ENCODE measurements around the gene RBBP7.

Gene RBBP7

DNA sequence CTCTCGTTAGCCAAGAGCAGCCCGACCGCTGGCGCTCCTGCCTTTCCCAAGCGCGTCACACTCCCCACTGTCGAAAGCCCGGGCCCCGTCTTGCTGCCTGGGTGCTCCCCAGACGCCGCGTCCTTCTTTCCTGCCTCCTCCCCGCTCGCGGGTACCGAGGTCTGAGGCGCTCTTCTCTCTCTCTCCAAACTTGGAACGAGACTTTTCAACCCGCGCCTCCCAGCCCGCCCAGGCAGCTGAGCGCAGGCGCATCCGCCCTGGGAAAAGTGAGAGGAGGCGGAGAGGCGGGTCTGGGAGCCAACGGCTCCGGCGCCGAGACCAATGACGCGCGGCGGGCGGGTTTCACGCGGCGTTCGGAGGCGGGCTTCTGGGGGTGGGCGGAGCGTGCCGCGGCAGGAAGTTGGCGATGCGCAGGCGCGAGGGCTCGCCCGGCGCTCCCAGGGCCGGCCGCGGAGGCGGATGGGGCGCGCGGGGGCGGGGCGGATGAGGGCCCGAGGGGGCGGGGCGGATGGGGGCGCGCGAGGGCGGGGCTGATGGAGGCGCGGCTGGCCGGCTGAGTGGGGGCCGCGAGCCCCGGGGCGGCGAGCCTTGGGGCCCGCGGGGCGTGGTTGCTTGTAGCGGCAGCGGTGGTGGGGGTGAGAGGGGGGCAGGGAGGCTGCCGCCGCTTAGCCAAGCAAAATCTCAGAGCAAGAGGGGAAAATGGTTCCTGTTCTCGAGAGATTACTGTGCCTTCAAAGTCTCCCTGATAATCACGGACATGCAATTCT lies at the start of gene RBBP7:
RBBP7 (minus strand) TSS at position 268 of the 767 bp plus-strand sequence. CDS start 309 bp downstream, outside the sequence.
- peak; percentile 76 to 92 for DNase-seq

DNA sequence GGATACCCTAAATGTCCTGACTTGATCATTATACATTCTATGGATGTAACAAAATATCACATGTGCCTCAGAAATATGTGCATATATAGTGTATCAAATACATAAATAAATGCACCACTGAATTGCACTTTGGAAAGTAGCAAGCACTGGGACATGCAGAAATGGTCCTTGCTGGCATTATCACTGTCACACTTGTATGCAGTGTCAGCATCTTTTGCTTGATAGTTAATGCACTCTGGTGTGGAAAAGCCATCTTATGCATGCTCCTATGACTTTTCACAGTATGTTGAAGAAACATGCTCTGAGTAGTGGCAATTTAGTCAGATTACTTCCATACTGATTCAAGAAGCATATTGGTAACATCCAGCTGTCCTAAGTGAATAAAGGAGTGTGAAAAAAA lies 48.8 kb upstream of the RBBP7 start:
- no peak for DNase-seq

DNA sequence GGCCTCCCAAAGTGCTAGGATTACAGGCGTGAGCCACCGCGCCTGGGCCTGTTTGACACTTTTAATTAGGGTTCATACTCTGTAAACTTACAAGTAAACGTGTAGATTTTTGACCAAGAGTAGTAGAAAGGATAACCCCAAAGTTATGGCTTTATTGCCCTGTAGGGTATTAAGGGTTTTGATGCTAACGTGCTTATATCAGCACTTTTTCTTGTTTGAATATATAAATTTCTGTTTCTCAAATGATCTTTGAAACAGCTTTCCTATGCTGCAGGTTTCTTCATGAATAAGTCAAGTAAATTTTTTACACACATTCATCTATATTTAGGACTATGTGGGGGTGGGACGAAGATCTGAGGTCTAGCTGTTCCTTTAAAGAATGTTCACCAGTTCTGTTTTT lies 47.0 kb upstream of the RBBP7 start:
- DNase-seq, result no peak

DNA sequence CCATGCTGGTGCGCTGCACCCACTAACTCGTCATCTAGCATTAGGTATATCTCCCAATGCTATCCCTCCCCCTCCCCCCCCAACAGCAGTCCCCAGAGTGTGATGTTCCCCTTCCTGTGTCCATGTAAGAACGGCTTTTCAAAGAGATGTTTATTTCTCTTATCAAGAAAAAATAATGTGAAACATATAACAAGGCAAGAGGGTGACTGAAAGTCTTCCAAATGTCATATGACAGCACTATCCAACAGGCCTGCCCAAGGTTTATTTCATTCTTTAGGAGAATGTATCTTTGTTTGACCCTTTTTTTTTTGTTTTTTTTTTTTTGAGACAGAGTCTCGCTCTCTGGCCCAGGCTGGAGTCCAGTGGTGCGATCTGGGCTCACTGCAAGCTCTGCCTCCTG lies 46.4 kb upstream of the RBBP7 start:
- no peak for DNase-seq

DNA sequence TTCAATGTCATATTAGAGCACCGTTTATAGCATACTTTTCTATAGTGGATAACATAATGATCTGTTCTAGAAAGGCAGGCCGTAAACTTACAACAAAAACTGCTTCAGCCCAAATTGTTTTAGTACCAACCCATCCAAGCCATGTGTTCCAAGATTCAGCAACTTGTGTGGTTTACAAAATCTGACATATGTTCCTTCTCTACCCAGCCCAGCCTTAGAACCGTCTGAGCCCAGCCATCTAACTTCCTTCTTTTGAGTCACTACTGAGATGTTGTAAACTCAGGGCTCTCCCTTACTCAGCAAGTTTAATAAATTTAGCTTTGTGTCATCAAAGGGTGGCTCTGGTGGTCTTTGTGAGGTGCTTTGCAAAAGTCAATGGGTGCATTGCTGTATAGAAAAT lies 43.9 kb upstream of the RBBP7 start:
- DNase-seq, result no peak

DNA sequence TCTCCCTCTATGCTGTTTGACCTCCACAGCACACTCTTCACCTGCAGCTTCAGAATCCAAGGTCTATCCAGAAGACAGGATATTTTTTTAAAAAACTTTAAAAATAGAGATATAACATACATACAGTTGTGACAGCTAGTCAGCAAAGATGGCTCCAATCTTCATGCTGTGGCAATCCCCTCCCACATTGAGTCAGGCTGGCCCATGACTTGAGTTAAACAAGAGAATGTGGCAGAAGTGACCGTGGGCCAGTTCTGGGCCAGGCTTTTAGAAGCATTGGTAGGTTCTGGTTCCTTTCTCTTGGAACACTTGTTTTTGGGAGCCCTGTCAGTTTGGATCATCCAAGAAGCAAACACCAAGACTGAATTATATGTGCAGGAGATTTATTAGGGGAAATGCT lies 40.2 kb upstream of the RBBP7 start:
- no peak for DNase-seq

DNA sequence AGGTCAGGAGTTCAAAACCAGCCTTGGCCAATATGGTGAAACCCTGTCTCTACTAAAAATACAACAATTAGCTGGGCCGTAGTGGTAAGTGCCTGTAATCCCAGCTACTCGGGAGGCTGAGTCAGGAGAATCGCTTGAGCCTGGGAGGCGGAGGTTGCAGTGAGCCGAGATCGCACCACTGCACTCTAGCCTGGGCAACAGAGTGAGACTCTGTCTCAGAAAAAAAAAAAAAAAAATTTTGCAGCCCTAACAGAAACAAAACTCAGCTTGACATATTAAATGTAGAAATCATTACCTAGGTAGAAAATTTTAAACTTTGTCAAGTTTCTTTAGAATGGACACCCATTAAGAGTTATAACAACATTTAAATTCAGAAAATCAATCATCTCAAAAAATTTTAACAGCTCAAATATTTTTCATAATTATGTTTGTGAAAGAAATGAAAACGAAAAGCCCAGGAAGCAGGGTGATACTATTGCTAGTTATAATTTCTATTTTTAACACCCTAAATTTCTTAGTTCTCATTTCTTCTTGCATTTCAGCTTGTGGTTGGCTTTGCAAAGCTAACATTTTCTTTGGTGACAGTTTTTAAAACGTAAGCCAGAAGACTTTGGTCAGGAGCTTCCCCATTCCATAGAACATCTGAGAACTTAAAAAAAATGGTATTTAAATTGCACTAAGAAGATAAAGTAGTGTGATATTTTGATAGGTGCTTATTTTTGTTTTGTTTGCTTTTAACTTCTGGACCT lies 33.3 kb upstream of the RBBP7 start:
- no peak for DNase-seq

DNA sequence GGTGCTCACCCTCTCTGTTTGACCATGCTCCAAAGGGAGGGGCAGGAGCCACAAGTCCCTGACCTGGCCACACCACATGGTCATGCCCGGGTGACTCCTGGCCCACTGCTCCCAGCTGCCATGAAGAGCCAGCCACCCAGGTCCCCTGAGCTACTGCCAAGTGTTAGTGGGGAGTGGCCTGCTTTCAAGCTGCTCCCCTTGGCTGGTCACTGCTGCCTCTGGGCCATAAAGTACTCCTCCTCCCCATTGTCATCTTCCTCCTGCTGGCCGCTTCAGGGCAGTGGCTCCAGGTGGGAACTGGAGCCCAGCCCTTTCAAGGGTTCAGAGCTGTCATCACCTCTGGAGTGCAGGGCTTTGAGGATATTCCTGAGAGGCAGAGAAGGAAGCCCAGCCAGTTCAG lies 27.3 kb upstream of the RBBP7 start:
- no peak for DNase-seq

DNA sequence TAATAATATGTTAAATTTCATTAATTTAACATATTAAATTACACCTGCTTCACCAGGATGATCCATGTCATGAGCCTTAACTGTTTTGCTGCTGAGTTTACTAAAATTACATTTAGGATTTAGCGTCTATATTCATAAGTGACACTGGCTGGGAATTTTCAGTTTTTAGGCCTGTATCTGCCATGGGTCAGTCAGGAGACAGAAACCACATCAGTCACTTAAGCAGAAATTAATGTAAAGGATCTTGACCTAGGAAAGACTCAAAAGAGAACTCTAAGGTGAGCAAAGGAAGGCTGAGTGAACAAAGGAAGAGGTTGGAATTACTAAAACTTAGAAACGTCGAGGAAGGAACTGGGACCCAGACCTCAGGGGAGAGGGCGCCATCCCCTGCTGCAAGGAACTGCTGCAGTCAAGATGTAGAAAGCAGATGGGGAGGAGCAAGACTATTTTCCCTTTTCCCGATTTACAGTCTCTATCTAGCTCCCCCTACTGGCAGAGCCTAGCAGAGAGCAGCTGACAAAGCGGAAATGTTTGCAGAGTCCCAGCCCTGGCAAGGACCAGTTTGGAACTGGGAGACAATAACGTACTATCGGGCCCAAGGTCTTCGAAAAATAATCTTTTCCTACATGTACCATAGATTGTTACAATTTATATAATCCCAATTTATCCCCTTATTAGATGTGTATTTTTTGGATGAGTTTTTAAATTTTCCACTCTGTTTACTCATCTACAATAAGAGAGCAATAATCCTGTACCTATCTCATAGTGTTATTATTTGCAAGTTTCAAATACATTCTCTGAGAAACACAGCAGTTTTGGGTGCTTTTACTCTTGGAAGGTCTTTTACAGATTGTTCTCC lies 22.6 kb upstream of the RBBP7 start:
- DNase-seq, result peak; percentile 46 to 59

DNA sequence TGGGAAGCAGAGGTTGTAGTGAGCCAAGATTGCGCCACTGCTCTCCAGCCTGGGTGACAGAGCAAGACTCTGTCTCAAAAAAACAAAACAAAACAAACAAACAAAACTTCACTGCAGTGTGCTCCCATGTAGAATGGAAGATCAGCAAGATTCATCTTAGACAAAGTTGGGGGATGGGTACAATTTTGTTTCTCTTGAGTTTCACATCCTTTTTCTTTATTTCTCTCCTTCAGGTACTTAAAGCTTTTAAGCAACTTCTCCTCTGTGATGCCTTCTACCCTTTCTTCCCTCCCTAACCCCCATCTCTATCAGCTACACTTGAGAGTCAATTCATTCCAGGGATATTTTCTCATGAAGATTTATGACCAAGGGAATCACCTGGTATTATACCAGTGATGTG lies 15.5 kb upstream of the RBBP7 start:
- DNase-seq, result no peak

DNA sequence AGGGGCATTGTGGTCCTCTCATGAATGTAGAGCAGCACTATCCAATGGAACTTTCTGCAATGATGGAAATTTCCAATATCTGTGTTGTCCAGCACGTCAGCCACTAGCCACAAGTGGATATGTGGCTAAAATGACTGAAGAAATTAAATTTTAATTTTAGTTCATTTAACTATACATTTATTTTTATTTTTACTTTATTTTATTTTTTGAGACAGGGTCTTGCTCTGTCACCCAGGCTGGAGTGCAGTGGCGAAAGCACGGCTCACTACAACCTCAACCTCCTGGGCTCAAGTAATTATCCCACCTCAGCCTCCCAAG lies 13.3 kb upstream of the RBBP7 start:
- DNase-seq, result no peak

DNA sequence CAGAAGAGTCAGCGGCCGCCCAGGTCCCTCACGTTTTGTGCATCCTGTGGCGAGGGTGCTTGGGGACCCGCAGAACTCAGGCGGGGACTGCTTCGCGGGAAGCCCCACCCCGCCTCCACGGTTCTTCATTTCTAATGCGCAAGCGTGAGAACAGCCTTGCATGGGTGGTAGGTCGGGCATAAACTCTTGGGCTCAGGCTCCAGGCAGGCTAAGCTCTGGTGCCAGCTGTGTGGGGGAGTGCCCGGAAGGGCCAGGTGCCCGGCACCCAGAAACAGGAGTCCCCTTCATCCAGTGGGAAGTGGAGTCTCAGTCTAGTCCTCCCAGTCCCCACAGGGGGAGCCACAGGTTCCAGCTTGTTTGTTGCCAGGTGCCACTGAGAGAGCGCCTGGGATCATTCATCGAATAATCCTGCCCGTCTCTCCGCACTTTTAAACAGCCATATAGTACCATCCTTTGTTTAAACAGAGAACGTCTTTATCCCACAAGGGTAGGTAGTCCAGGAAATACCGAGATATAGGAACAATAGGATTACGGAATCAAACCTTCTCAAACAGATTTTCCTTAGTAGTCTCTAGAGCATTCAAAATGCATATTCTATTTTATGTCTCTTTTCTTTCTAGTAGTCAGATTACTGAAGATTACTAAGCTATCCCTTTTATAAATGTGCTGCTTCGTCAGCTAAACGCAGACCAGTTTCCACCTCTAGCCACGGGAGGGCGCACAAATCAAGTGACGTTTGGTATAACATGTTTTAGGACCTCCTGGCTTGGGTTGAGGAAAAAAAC lies 12.7 kb upstream of the RBBP7 start:
- DNase-seq, result peak; percentile 43 to 64

DNA sequence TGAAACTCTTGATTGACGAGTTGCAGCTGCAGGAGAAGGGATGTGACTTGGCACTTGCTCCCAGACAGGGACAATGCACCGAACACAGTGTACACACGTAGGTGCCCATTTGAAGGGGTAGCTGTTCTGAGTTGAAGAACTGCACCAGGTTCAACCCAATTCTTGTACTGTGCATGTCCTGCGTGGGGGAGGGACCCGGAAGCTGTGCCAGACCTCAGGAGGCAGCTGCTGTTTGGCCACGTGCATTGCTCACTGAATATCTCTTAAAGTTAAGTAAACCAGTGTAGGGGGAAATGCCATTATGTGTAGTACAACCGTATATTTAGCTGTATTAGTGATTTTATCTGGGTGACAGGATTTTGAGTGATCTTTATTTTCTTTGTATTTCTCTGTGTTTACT lies 12.0 kb upstream of the RBBP7 start:
- DNase-seq, result no peak

DNA sequence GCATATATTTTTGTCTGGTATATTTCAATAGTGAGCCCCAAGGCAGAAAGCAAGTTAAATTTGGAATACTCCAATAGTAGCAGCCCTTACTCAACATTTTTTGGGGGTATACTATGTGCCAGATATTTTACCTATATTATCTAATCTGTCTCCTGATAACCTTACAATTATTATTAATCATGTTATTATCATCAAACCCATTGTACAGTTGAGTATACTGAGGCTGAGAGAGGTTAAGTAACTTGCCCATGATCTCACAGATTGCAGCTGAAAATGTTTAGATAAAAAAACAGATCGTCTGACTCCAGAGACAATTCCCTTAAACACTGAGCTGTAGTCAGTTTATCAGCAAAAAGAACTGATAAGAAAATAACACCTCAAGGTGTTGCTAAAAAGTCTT lies 6.5 kb upstream of the RBBP7 start:
- no peak for DNase-seq

DNA sequence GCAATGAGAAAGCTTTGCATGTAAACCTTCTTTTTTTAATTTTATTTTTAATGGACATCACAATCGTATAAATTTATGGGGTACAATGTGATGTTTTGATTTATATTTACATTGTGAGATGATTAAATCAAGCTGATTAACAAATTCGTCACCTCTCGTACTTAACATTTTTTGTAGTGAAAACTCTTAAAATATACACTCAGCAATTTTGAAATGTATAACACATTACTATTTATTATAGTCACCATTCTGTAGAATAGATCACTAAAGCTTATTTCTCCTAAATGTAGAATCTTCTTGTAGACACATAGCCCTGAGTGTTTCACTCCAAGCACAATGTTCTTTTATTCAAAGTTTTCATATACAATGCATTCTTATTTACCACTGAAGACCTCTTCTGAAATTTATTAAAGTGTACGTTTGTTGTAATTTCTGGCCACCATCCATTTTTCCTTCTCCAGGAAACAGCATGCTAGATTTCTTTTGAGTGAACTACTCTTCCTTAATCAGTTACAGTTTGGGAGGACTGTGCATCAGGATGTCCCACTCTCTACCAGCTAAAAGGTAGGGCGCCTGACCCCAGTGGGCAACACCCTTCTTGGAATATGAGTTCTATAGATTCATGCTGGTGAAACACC lies 4.4 kb upstream of the RBBP7 start:
- DNase-seq, result no peak

DNA sequence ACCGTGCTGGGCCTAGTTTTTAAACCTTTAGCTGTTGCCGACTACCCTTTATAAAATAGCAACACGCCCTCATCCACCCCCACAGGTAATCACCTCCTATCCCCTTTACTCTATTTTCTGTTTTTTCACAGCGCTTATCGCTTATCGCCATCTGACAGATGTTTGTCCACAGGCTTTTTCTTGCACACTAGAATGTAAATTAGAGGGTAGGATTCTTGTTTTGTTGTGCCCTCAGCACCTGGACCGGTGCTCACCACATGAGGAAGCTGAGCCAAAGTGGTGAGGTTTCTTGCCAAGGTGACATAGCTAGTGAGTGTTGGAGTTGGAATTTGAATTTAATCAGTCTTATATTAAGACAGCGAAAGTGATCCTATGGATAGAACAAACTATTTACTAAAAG lies 2.9 kb upstream of the RBBP7 start:
- no peak for DNase-seq

DNA sequence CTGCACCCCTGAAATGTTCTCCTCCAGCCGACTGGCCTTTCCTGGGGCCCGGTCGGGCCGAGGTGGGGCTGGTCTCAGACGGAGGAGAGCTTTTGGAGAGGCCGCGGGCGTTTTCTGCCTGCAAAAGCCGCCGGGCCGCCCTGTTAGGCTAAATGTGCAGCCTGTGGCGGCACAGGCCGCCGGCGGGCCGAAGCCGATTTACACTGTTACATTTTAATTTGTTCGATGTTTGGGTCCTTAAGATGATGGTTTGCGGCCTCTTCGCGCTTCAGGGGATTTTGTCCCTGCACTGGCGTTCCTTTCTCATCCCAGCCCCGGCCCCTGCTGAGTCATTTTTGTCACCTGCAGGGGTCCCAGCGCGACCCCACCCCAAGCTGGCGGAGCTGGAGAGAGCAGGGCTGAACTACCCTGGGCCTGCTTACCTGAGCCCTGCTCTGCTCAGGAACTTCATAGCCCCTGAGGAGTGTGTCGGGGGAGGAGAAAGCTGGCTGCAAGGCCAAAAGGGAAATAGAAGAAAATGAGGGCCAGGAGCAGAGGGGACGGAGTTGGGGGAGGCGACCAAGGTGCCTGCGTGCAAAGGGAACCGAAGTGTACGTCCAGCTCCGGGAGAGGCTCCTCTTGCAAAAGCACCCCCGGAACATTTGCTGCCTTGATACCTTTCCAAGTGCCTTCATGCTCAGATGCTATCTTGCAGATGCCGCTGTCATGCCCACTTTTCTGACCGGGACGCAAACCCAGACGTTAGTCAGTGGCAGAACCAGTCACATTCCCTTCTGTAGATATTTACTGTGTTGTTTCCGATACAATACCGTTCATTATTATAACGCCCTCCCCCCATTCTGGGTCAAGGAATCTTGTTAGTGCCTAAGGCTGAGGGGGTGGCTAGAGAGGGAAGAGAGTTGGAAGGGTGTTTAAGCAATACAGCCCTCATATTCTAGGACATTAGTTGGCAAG lies 977 bp upstream of the RBBP7 start:
- DNase-seq, result no peak

DNA sequence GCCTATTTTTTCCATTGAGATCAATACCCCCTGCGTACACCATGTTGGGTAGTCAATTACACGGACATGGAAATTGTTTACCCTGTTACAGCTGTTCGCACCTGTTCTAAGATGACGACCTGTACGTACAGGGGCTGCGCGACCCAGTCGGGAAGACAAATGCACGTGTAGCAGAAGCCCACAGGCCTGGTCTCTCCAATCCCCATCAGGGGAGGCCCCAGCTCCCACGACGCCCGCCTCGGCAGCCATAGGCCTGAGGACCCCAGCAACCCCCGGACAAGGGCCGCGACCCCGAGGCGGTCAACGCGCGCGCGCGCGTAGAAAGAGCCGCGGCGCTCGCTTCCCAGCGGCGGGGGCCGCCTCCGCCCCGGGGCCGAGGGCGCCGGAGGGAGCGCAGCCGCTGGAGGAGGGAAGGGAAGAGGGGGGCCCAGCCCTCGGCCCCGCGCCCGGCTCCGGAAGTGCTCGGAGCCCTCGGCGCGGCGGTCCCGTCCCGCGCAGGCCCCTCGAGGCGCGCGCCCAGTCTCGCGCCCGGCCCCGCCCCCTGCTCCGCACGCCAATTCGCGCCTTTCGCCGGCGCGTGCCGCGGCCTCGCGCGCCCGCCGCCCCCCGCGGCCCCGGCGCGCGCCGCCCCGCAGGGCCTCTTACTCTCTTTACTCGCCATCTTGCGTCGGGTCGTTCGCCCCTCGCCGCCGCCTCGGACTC lies 618 bp downstream of the RBBP7 start:
- peak; percentile 35 to 47 for DNase-seq

DNA sequence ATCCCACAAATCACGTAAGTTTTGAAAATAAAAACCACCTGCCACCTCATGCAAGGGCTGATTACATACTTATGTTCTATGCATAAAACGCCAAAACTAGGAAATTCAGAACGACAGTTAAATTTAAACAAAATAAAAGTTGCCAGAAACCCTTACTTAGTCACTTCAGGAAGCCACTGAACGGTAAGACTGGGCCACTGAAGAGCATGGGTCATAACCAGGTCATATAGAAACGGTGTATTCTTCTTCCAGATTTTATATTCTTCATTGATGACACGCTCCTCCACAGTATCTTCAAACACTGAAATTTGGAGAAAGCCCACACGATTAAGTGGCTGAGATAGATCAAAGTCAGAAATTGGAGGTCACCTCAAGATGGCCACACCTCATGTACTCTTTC lies 1.2 kb downstream of the RBBP7 start:
- no peak for DNase-seq

DNA sequence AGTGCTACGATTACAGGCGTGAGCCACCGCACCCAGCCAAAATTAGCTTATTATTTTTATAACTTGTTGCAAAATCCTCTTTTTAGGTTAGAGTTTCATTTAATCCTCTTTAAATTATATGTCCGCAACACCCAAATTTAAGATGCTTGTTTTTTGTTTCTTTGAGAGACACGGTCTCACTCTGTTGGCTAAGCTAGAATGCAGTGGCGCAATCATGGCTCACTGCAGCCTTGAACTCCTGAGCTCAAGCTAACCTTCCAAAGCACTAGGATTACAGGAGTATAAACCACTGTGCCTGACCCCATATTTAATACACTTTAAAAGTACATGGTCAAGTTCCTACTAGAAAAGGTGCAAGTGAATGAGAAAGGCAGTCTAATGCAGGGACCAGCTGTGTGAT lies 2.2 kb downstream of the RBBP7 start:
- DNase-seq, result no peak

DNA sequence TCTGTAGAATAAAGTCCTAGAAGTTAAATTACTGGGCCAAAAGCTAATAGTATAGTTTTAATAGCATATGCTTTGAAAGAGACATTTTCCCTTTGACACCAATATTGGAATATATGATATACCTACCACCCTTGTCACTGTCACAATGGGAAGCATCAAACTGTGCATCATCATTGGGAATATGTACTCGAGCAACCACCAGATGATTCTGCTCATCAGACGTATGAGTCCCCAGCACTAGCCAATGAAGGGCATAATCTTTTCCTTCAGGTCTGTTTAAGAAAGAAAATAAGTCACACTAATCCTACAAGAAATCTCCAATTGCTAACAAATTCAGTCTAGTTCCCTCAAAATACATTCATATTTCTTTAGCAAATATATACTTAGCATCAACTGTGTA lies 7.3 kb downstream of the RBBP7 start:
- no peak for DNase-seq
